Colonic mucosa (tissue), 4 donors: ENCODE data around the gene FIGN. TPM values are rescaled to one million over a fixed set of nuclear protein-coding genes. Genes with fewer than 3 reads are reported as not detected.

Experiments
- DNase-seq: peaks from one replicate; pipeline ENCODE4 v3.0.0-alpha.2; 2020
- H3K27ac ChIP-seq: fragments of 200-600 bp; one replicate; pipeline ENCODE4 v1.8.0; 2021
- H3K27me3 ChIP-seq: fragments of 200-600 bp; one replicate; pipeline ENCODE4 v1.8.0; 2021
- H3K36me3 ChIP-seq: fragments of 200-600 bp; one replicate; pipeline ENCODE4 v1.8.0; 2021
- H3K4me1 ChIP-seq: fragments of 200-600 bp; one replicate; pipeline ENCODE4 v1.8.0; 2021; ENCODE audit warnings: mild to moderate bottlenecking
- H3K4me3 ChIP-seq: fragments of 200-600 bp; one replicate; pipeline ENCODE4 v1.8.0; 2021
- H3K9ac ChIP-seq, 2 donors: one replicate each; pipeline ENCODE4 v1.7.0; 2013; ENCODE audit warnings: control low read depth in 2 of 2, low read depth in 2 of 2, low read length in 2 of 2
- H3K9me3 ChIP-seq: fragments of 200-600 bp; one replicate; pipeline ENCODE4 v1.8.0; 2021
- intact Hi-C: fragments of 100-400 bp; cut with DNase I; formaldehyde crosslinking; loops from one replicate; pipeline ENCODE4 v1.14.1; 2022
- total RNA-seq, 2 donors: library from RNA; stranded (reverse); fragmentation: NEBNext Ultra II Directional in 1 of 2; extraction: Animal tissue kit (Norgen Biotek cat#: 25700) in 1 of 2; gene quantifications; one replicate each; pipeline ENCODE4 v1.2.1, GENCODE V29; 2021
- TF ChIP-seq, protein P1 (sequence below): fragments of 200-600 bp; IDR thresholded peaks from one replicate; pipeline ENCODE4 v1.8.0; 2022; ENCODE audit warnings: antibody characterized with exemption, mild to moderate bottlenecking
- donor health status: healthy.
- donor health status: DM: no; HTN: no; CAD: no.
- donor health status: DM: no; HTN: no; CAD: no.

The FIGN gene
- total RNA-seq, 2 donors from 2014 or later, result 0.58 to 0.89 TPM

GRCh38 chr2:163767097-163767496 is 31.3 kb upstream of the FIGN start:
- Histone ChIP-seq H3K36me3 (no peaks in the 10 kb centered on the region), H3K9me3 (no peaks in the 10 kb centered on the region), H3K9ac (no peak overlapping the region), H3K27me3 (no peaks in the 10 kb centered on the region), H3K4me1 (no peaks in the 10 kb centered on the region), H3K27ac (no peak overlapping the region), H3K4me3 (no peak overlapping the region)
- no peak for DNase-seq
- TF ChIP-seq, protein P1, sequence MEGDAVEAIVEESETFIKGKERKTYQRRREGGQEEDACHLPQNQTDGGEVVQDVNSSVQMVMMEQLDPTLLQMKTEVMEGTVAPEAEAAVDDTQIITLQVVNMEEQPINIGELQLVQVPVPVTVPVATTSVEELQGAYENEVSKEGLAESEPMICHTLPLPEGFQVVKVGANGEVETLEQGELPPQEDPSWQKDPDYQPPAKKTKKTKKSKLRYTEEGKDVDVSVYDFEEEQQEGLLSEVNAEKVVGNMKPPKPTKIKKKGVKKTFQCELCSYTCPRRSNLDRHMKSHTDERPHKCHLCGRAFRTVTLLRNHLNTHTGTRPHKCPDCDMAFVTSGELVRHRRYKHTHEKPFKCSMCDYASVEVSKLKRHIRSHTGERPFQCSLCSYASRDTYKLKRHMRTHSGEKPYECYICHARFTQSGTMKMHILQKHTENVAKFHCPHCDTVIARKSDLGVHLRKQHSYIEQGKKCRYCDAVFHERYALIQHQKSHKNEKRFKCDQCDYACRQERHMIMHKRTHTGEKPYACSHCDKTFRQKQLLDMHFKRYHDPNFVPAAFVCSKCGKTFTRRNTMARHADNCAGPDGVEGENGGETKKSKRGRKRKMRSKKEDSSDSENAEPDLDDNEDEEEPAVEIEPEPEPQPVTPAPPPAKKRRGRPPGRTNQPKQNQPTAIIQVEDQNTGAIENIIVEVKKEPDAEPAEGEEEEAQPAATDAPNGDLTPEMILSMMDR, result no peak
- intact Hi-C loops, result no loop called here

GRCh38 chr2:163764566-163764965 is 28.8 kb upstream of the FIGN start:
- H3K27me3 ChIP-seq, result no peaks in the 10 kb centered on the region
- no peaks in the 10 kb centered on the region for H3K9me3 ChIP-seq
- no peak overlapping the region for H3K4me3 ChIP-seq
- no peak overlapping the region for H3K9ac ChIP-seq
- TF ChIP-seq, protein P1, result no peak
- intact Hi-C loops, result no loop called here
- H3K36me3 ChIP-seq, result no peaks in the 10 kb centered on the region
- no peak for DNase-seq
- no peaks in the 10 kb centered on the region for H3K4me1 ChIP-seq
- no peak overlapping the region for H3K27ac ChIP-seq

GRCh38 chr2:163759013-163759412 is 23.2 kb upstream of the FIGN start:
- intact Hi-C loops, result no loop called here
- Histone ChIP-seq H3K27ac (no peak overlapping the region), H3K36me3 (no peaks in the 10 kb centered on the region), H3K27me3 (no peaks in the 10 kb centered on the region), H3K9me3 (no peaks in the 10 kb centered on the region), H3K4me3 (no peak overlapping the region), H3K9ac (no peak overlapping the region), H3K4me1 (no peaks in the 10 kb centered on the region)
- TF ChIP-seq, protein P1, result no peak
- no peak for DNase-seq

- H3K36me3 ChIP-seq, result no peaks in the 10 kb centered on the region
- no peaks in the 10 kb centered on the region for H3K27me3 ChIP-seq
- TF ChIP-seq, protein P1, result no peak
- H3K4me3 ChIP-seq, result no peak overlapping the region
- intact Hi-C loops, result no loop called here
- H3K4me1 ChIP-seq, result no peaks in the 10 kb centered on the region
- no peak for DNase-seq
- H3K27ac ChIP-seq, result no peak overlapping the region
- no peak overlapping the region for H3K9ac ChIP-seq
- no peaks in the 10 kb centered on the region for H3K9me3 ChIP-seq
These were observed 22.0 kb upstream of the FIGN start for GRCh38 chr2:163757814-163758213.

- no peak for DNase-seq
- TF ChIP-seq, protein P1, result no peak
- no peaks in the 10 kb centered on the region for H3K9me3 ChIP-seq
- no peaks in the 10 kb centered on the region for H3K36me3 ChIP-seq
- H3K27ac ChIP-seq, result no peak overlapping the region
- H3K4me1 ChIP-seq, result no peaks in the 10 kb centered on the region
- intact Hi-C loops, result no loop called here
- H3K9ac ChIP-seq, result no peak overlapping the region
- no peak overlapping the region for H3K4me3 ChIP-seq
- H3K27me3 ChIP-seq, result no peaks in the 10 kb centered on the region
These were observed 20.8 kb upstream of the FIGN start for GRCh38 chr2:163756588-163756987.

GRCh38 chr2:163755366-163755765 is 19.6 kb upstream of the FIGN start:
- Histone ChIP-seq H3K4me3 (no peak overlapping the region), H3K27ac (no peak overlapping the region), H3K27me3 (no peaks in the 10 kb centered on the region), H3K4me1 (no peaks in the 10 kb centered on the region), H3K36me3 (no peaks in the 10 kb centered on the region), H3K9me3 (no peaks in the 10 kb centered on the region), H3K9ac (no peak overlapping the region)
- intact Hi-C loops, result no loop called here
- no peak for DNase-seq
- TF ChIP-seq, protein P1, result no peak
